ENCODE data around the gene EVA1A.

Gene EVA1A

GRCh38 chr2:75562513-75562864 is 1.8 kb upstream of the EVA1A start:
- no peak for DNase-seq (ENCODE audit: low spot score)

DNA sequence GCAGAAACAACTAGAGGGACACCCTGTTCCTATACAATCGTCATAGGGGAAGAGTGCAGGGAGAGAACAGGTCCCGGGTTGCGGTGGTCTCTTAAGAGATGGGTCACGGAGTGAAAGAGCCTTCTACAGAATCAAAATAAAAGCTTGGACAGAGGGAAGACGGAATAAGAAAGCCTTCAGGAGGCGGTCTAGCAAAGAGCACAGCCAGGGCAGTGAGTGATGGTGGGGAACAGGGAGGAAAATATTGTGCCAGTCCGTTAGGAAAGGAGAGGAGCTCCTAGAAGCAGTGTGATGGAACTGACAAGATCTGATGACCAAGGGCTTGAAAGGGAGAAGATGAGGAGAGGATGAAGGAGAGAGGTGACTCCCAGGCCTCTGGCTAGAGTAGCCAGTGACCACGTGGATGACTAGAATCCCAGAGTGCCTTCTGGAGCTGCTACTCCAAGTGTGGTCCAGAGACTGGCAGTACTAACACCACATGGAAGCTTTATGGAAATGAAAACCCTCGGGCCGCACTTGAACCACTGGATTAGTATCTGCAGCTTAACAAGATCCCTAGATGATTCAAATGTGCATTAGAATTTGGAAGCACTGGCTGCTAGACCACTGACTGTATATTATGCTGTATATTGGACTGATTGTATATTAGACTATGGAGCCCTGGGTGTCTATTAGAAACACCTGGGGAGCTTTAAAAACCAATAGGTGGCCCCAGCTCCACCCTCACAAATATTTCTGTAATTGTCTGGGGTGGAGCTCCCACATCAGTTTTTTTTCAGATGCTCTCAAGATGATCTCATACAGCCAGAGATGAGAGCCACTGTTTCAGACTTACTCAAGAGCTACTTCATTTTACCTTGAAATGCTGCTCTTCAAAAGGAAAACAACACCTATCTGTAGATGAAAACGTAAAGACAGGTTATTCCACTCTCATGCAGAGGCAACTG is 1.1 kb upstream of the EVA1A start:
- DNase-seq (ENCODE audit: low spot score) = no peak

- no peak for DNase-seq (ENCODE audit: low spot score)
Measured at GRCh38 chr2:75560022-75560767, 544 bp downstream of the EVA1A start.

DNA sequence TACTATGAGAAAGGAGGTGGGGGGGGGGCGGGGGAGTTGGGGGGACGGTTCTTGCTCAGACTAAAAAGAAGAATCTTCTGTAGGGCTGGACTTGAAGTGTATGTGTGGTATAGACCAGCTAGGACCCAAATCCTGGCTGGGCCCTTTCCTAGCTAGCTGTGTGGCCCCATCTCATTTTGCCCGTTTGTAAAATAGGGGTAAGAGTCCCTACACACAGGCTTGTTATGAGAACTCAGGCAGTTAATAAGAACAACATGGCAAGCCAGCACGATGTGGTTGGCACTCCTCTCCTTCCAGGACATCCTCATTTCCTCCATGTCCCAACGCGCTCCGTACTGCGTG is 1.1 kb downstream of the EVA1A start:
- no peak for DNase-seq (ENCODE audit: low spot score)

- no peak for DNase-seq (ENCODE audit: low spot score)
Measured at GRCh38 chr2:75558786-75559679, 1.7 kb downstream of the EVA1A start.

DNA sequence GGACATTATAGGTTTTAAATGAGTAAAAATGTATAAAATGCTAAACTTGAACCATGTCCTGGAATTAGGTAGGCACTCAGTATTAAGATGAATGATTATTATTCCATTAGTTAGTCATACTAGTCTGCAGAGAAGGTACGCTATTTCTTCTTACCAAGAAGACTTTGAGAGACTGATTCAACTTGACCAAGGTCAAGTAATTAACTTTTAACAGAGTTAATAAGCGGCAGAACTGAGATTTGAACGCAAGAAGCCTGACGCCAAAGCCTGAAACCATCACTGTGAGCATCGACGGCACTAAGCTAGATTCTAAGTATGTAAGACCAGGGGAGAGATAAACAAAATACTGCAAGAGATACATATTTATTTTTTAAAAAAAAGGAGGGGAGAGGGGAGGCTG is 2.6 kb downstream of the EVA1A start:
- no peak for DNase-seq (ENCODE audit: low spot score)

DNA sequence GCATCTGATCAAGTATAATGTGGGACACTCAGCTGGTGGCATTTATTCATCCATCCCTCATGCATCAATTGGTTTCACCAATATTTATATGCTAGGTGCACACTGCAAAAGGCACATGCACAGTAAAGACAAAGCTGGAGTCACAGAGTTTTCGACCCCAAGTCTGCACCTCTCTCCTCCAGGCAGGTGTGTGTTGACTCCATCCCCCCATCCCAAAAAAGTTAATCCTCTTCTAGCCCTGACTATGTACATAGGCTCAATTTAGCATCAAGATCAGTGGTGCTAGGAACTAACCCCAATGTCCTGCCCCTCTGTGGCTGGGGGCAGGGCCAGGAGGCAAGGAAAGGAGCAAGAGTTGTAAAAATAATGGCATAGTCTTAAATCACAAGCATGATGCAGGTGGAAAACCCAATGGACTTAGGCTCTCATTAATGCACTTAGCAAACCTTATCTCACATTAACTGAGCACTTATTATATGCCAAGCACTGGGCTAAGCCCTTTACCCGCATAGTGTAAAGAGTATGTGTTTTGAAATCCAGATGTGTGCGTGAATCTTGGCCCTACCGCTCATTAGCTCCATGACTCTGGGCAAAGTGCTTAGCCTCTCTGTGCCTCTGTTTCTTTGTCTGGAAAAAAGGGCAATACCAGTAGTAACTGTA is 3.1 kb downstream of the EVA1A start:
- no peak for DNase-seq (ENCODE audit: low spot score)

- no peak for DNase-seq (ENCODE audit: low spot score)
Measured at GRCh38 chr2:75556679-75557366, 3.9 kb downstream of the EVA1A start.

- no peak for DNase-seq (ENCODE audit: low spot score)
Measured at GRCh38 chr2:75555701-75556100, 5.0 kb downstream of the EVA1A start.

- DNase-seq (ENCODE audit: low spot score) = no peak
Measured at GRCh38 chr2:75553935-75554531, 6.7 kb downstream of the EVA1A start.

- DNase-seq (ENCODE audit: low spot score) = no peak
Measured at GRCh38 chr2:75552222-75552621, 8.5 kb downstream of the EVA1A start.

DNA sequence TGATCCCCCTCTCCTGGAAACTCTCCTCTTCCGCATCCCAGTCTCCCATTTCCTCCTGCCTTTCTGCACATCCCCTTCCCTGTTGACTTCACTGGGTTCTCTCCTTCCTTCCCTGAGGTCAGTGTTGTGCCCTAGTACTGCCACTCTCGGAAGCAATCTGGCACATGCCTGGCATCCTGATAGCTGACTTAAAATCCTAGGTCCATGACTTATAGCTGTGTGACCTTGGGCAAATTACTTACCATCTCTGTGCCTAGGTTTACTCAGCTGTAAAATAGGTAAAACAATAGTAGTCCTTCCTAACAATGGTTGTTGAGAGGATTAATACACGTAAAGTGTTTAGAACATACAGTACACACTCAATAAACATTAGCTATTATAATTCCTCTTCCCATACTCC is 9.3 kb downstream of the EVA1A start:
- no peak for DNase-seq (ENCODE audit: low spot score)

DNA sequence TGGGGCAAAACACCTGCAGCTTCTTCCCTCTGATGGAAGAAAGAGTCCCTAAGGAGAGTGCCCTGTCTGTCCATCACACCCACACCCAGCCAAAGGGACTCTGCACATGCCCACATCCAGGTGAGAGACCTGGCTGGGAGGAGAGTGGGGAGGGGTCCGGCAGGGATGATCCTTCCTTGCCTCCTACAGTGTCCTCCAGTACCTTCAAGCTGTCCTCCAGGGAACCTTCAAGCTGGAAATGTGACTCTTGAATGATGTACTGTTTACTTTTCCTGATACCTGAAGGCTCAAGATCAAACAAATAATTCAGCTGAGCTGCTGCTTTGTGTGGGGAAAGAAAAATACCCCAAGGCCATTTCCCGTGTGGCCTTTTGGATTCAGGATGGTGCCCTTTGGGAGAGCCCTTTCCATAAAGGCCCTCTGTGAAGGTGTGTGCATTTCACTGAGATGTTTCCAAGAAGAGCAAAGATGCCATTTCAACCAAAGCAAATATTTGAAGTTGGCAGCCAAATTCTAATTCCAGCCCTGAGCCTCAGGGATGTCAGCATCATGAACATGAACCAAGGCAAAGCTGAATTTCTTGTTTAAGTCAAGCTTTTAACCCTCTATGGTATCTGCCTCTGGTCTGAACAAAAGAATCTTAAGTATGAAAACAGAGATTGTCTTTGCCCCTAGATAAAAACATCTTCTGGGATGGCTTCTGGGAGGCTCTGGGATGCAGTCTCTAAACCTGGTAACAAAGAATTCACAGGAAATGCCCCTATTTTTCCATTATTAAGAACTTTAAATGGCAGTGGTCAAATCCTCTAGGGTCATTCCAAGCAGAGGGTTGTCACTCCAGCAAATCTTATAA is 11.1 kb downstream of the EVA1A start:
- no peak for DNase-seq (ENCODE audit: low spot score)

- DNase-seq (ENCODE audit: low spot score) = no peak
Measured at GRCh38 chr2:75548036-75548573, 12.6 kb downstream of the EVA1A start.

DNA sequence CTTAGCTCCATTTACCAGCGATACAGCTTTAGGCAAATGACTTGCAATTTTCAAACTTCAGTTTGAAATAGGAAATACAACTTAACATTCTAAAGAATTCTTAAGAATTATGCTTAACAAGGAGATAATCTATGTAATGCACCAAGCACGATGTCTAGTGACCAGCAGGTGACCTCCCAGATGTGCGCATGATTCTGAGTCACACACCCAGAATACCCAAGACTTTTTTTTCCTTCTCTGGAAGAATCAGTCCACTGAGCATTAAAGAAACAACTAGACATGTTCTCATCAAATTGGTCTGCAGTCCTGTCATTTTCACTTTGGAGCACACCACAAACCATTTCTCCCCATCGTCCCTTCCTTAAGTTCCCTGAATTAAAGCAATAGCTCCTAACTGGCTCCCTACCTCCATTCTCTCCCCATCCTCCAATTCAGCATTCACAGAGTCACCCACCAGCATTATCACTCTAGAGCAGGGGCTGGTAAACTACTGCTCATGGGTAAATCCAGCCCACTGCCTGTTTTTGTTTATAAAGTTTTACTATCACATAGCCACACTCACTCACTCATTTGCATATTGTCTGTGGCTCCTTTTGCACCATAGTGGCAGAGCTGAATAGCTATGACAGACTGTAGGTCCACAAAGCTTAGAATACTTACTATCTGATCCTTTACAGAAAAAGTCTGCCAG is 13.2 kb downstream of the EVA1A start:
- DNase-seq (ENCODE audit: low spot score) = no peak

DNA sequence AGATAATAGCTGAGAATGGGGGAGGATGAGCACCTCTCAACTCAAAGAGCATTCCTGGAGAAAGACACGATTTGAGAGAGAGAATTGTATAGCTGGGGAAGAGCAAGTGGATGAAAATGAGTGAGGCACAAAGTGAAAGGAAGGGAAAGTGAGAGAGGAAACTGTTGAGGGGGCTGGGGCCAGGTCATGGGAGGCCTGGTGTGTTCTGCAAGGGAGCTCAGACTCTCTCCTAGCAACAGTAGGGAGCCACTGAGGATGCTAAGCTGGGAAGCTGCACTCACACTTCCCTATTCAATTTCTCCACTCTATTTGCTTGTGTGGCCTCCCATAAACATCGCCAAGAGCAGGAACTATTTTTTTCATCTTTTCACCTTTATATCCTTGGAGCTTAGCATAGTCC is 14.8 kb downstream of the EVA1A start:
- no peak for DNase-seq (ENCODE audit: low spot score)

DNA sequence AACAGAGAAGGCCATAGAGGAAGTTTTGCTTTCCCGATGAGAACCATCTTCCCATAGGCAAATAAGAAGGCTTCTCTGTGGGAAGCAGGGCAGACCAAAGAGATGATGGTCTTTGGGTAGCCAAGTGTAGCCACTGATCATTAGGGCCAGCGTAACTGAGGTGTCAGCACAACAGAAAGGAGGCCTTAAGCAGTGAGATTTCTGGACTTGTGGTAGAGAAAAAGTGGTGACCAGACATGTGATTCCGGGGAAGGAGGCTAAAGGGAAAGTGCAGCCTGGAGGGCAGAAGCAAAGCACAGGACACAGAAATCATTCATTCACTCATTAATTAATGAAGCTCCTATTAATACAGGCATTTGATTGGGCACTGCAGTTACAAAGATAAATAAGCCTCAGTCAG is 15.4 kb downstream of the EVA1A start:
- no peak for DNase-seq (ENCODE audit: low spot score)

DNA sequence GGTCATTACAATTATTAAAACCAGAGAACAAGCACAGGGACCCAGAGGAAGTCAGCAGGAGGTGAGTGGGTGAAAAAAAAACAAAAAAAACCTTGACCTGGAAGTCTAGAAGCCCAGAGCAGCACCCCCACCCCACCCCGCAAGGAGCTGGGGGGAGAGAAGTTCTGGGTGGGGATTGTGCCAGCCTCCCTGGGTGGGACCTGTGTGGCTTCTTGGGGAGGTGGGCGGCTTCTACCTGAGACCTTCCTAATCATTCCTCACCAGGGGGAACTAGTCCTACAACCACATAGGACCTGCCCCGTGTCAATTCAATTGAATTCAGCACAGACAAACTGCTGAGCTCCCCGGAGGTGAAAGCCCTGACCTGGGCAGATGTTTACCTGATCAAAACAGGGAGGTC is 17.3 kb downstream of the EVA1A start:
- DNase-seq (ENCODE audit: low spot score) = no peak

DNA sequence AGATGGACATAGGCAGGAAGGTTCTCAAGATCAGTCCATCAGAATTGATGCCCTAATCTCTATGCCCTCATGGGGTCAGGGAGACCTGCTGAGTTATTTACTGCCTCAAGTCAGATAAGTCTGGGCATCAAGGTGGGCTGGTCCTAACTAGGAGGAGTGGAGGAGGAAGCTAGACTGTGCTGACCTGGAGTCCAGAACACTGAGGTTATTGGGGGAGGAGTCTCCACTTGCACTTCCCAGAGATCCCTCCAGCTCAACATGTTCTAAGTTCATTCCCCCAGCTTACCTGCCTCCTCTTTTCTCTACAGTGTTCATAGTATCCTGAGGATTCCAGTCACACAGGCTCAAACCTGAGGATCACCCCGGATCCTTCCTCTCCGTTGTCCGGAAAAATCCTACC is 19.3 kb downstream of the EVA1A start:
- no peak for DNase-seq (ENCODE audit: low spot score)
